Trophoblast cell (in vitro differentiated cells and primary cell): ENCODE measurements around the gene MDM1.

Source experiments
- DNase-seq, 2 donors: peaks; one replicate each; pipeline ENCODE4 v3.0.0-alpha.2; 2016
- H2AFZ ChIP-seq: 2 replicates; pipeline ENCODE4 v1.6.1; 2013; ENCODE audit warnings: low read length, moderate library complexity, mild to moderate bottlenecking; ENCODE audit not compliant: insufficient read depth, poor library complexity
- H2AK5ac ChIP-seq: 2 replicates; pipeline ENCODE4 v1.6.1; 2013; ENCODE audit warnings: mild to moderate bottlenecking, low read length
- H2BK120ac ChIP-seq: 2 replicates; pipeline ENCODE4 v1.6.1; 2013; ENCODE audit warnings: low read length, mild to moderate bottlenecking, moderate library complexity; ENCODE audit not compliant: insufficient read depth, poor library complexity
- H2BK12ac ChIP-seq: 2 replicates; pipeline ENCODE4 v1.6.1; 2013; ENCODE audit warnings: mild to moderate bottlenecking, low read length, moderate library complexity
- H2BK5ac ChIP-seq: 2 replicates; pipeline ENCODE4 v1.6.1; 2013; ENCODE audit warnings: low read length, low read depth, moderate library complexity, mild to moderate bottlenecking; ENCODE audit not compliant: poor library complexity
- H3K14ac ChIP-seq: 2 replicates; pipeline ENCODE4 v1.6.1; 2013; ENCODE audit warnings: mild to moderate bottlenecking, low read length
- H3K18ac ChIP-seq: 2 replicates; pipeline ENCODE4 v1.6.1; 2013; ENCODE audit warnings: mild to moderate bottlenecking, low read length
- H3K23ac ChIP-seq: 2 replicates; pipeline ENCODE4 v1.6.1; 2013; ENCODE audit warnings: low read length
- H3K27ac ChIP-seq: 2 replicates; pipeline ENCODE4 v1.5.1; 2013; ENCODE audit warnings: low read depth, mild to moderate bottlenecking, inconsistent platforms, low read length, moderate library complexity
- H3K27me3 ChIP-seq: 2 replicates; pipeline ENCODE4 v1.6.1; 2013; ENCODE audit warnings: inconsistent platforms, mild to moderate bottlenecking, low read length, moderate library complexity; ENCODE audit not compliant: insufficient read depth
- H3K36me3 ChIP-seq, 2 experiments: 1 replicate in 1 of 2; 2 replicates in 1 of 2; pipeline ENCODE4 v1.6.1; 2013; ENCODE audit warnings: low read length in 2 of 2, mild to moderate bottlenecking in 2 of 2, moderate library complexity in 1 of 2; ENCODE audit not compliant: insufficient read depth in 2 of 2, control insufficient read depth in 1 of 2
- H3K4ac ChIP-seq: 2 replicates; pipeline ENCODE4 v1.6.1; 2013; ENCODE audit warnings: low read depth, mild to moderate bottlenecking, low read length, moderate library complexity
- H3K4me1 ChIP-seq, 2 experiments: 1 replicate in 1 of 2; 2 replicates in 1 of 2; pipeline ENCODE4 v1.6.1; 2013; ENCODE audit warnings: low read length in 2 of 2, mild to moderate bottlenecking in 2 of 2, moderate library complexity in 1 of 2; ENCODE audit not compliant: insufficient read depth in 2 of 2, control insufficient read depth in 1 of 2
- H3K4me2 ChIP-seq: 2 replicates; pipeline ENCODE4 v1.6.1; 2013; ENCODE audit warnings: inconsistent platforms, mild to moderate bottlenecking, low read length, moderate library complexity
- H3K4me3 ChIP-seq: 2 replicates; pipeline ENCODE4 v1.5.1; 2013; ENCODE audit warnings: mild to moderate bottlenecking, low read depth, low read length, inconsistent platforms
- H3K79me1 ChIP-seq: one replicate; pipeline ENCODE4 v1.6.1; 2013; ENCODE audit warnings: low read length
- H3K79me2 ChIP-seq: 2 replicates; pipeline ENCODE4 v1.6.1; 2013; ENCODE audit warnings: low read length, mild to moderate bottlenecking; ENCODE audit not compliant: control insufficient read depth, insufficient read depth, poor library complexity
- H3K9ac ChIP-seq: 2 replicates; pipeline ENCODE4 v1.6.1; 2013; ENCODE audit warnings: mild to moderate bottlenecking, low read length
- H3K9me3 ChIP-seq: 2 replicates; pipeline ENCODE4 v1.6.1; 2013; ENCODE audit warnings: low read depth, mild to moderate bottlenecking, control low read depth, inconsistent platforms, low read length; ENCODE audit not compliant: insufficient read depth
- H4K12ac ChIP-seq: 2 replicates; pipeline ENCODE4 v1.6.1; 2013; ENCODE audit warnings: low read depth, mild to moderate bottlenecking, low read length, moderate library complexity
- H4K8ac ChIP-seq: 2 replicates; pipeline ENCODE4 v1.6.1; 2013; ENCODE audit warnings: low read depth, mild to moderate bottlenecking, low read length, moderate library complexity
- H4K91ac ChIP-seq: one replicate; pipeline ENCODE4 v1.6.1; 2013; ENCODE audit warnings: low read depth, mild to moderate bottlenecking, low read length, moderate library complexity
- WGBS: extraction: QIAGEN DNeasy Blood & Tissue Kit; methylation state at CpG from one replicate; pipeline ENCODE4 v1.1.7; 2013; ENCODE audit warnings: missing lambda C conversion rate; ENCODE audit not compliant: insufficient read length, insufficient coverage; ENCODE audit errors: extremely low coverage; 5-methylcytosine and 5-hydroxymethylcytosine counted together

The MDM1 gene

GRCh38 chr12:68358532-68359485, 26.6 kb upstream of the MDM1 start:
- H3K14ac ChIP-seq, result no peak overlapping the region
- WGBS, result no CpG with 5 or more reads among the region's 10 CpGs
- no peaks in the 10 kb centered on the region for H3K9me3 ChIP-seq
- H4K91ac ChIP-seq, result no peak overlapping the region
- H3K4me2 ChIP-seq, result peak overlapping the region; percentile 52
- no peaks in the 10 kb centered on the region for H3K4me1 ChIP-seq
- no peak overlapping the region for H3K4me3 ChIP-seq
- no peak overlapping the region for H4K12ac ChIP-seq
- no peak overlapping the region for H2BK12ac ChIP-seq
- H4K8ac ChIP-seq, result peak overlapping the region; percentile 74
- H3K4ac ChIP-seq, result no peak overlapping the region
- peak; percentile 59 to 81 for DNase-seq
- no peaks in the 10 kb centered on the region for H3K79me1 ChIP-seq
- H2AK5ac ChIP-seq, result no peak overlapping the region
- peak overlapping the region; percentile 61 for H3K27ac ChIP-seq
- no peak overlapping the region for H2BK5ac ChIP-seq
- no peak overlapping the region for H3K23ac ChIP-seq
- no peak overlapping the region for H2BK120ac ChIP-seq
- no peak overlapping the region for H2AFZ ChIP-seq
- no peak overlapping the region for H3K18ac ChIP-seq
- no peaks in the 10 kb centered on the region for H3K36me3 ChIP-seq
- H3K9ac ChIP-seq, result no peak overlapping the region
- H3K27me3 ChIP-seq, result no peaks in the 10 kb centered on the region
- H3K79me2 ChIP-seq, result no peaks in the 10 kb centered on the region

- Histone ChIP-seq H3K18ac (no peak overlapping the region), H2BK12ac (no peak overlapping the region), H4K8ac (no peak overlapping the region), H3K9ac (no peak overlapping the region), H2AK5ac (no peak overlapping the region), H3K23ac (no peak overlapping the region), H4K91ac (no peak overlapping the region), H2BK5ac (no peak overlapping the region), H2BK120ac (no peak overlapping the region), H3K79me2 (no peaks in the 10 kb centered on the region), H3K14ac (no peak overlapping the region), H3K36me3 (no peaks in the 10 kb centered on the region), H4K12ac (no peak overlapping the region), H3K27ac (no peak overlapping the region), H3K9me3 (no peaks in the 10 kb centered on the region), H2AFZ (no peak overlapping the region), H3K4me3 (no peak overlapping the region), H3K79me1 (no peaks in the 10 kb centered on the region), H3K4me1 (no peaks in the 10 kb centered on the region), H3K4me2 (no peak overlapping the region), H3K27me3 (no peaks in the 10 kb centered on the region), H3K4ac (no peak overlapping the region)
- no peak for DNase-seq
- WGBS, result no CpG with 5 or more reads among the region's 1 CpG
These were observed 24.8 kb upstream of the MDM1 start for GRCh38 chr12:68356986-68357385.

GRCh38 chr12:68356060-68356695, 24.0 kb upstream of the MDM1 start:
- DNase-seq, result no peak
- no peak overlapping the region for H3K23ac ChIP-seq
- H2BK5ac ChIP-seq, result no peak overlapping the region
- no peak overlapping the region for H3K9ac ChIP-seq
- H2AFZ ChIP-seq, result no peak overlapping the region
- H3K27ac ChIP-seq, result no peak overlapping the region
- H2AK5ac ChIP-seq, result no peak overlapping the region
- H3K4me3 ChIP-seq, result no peak overlapping the region
- no peak overlapping the region for H3K4ac ChIP-seq
- H3K4me1 ChIP-seq, result no peaks in the 10 kb centered on the region
- H2BK120ac ChIP-seq, result no peak overlapping the region
- H3K14ac ChIP-seq, result no peak overlapping the region
- H3K18ac ChIP-seq, result no peak overlapping the region
- H4K91ac ChIP-seq, result no peak overlapping the region
- H4K8ac ChIP-seq, result no peak overlapping the region
- no peaks in the 10 kb centered on the region for H3K27me3 ChIP-seq
- H3K9me3 ChIP-seq, result no peaks in the 10 kb centered on the region
- no peak overlapping the region for H4K12ac ChIP-seq
- no peak overlapping the region for H3K4me2 ChIP-seq
- H3K79me1 ChIP-seq, result no peaks in the 10 kb centered on the region
- H3K79me2 ChIP-seq, result no peaks in the 10 kb centered on the region
- H2BK12ac ChIP-seq, result no peak overlapping the region
- H3K36me3 ChIP-seq, result no peaks in the 10 kb centered on the region

GRCh38 chr12:68354977-68355541, 22.9 kb upstream of the MDM1 start:
- H3K79me2 ChIP-seq, result no peaks in the 10 kb centered on the region
- no CpG with 5 or more reads among the region's 4 CpGs for WGBS
- no peak overlapping the region for H3K9ac ChIP-seq

More at GRCh38 chr12:68354977-68355541, 22.9 kb upstream of the MDM1 start:
- H3K23ac ChIP-seq, result no peak overlapping the region
- no peak overlapping the region for H3K4me2 ChIP-seq
- no peak overlapping the region for H2AFZ ChIP-seq
- H3K36me3 ChIP-seq, result no peaks in the 10 kb centered on the region
- no peak overlapping the region for H3K14ac ChIP-seq
- no peak overlapping the region for H4K91ac ChIP-seq
- no peak overlapping the region for H3K4me3 ChIP-seq
- DNase-seq, result no peak
- H4K12ac ChIP-seq, result no peak overlapping the region
- no peaks in the 10 kb centered on the region for H3K79me1 ChIP-seq
- H3K4ac ChIP-seq, result no peak overlapping the region
- H2BK12ac ChIP-seq, result no peak overlapping the region
- no peak overlapping the region for H2BK5ac ChIP-seq
- H3K27ac ChIP-seq, result no peak overlapping the region
- no peak overlapping the region for H4K8ac ChIP-seq
- H3K18ac ChIP-seq, result no peak overlapping the region
- no peaks in the 10 kb centered on the region for H3K9me3 ChIP-seq
- no peak overlapping the region for H2BK120ac ChIP-seq
- no peak overlapping the region for H2AK5ac ChIP-seq
- no peaks in the 10 kb centered on the region for H3K27me3 ChIP-seq
- no peaks in the 10 kb centered on the region for H3K4me1 ChIP-seq
